Mammary epithelial cell (primary cell): ENCODE data around the gene TAF7.

Experiments
- CTCF ChIP-seq, 2 donors: IDR thresholded peaks in 1 of 2; conservative IDR thresholded peaks in 1 of 2; 2 replicates each; pipeline ENCODE4 v1.5.1; 2011 to 2012; ENCODE audit warnings: inconsistent platforms in 2 of 2, low read length in 2 of 2, mild to moderate bottlenecking in 2 of 2, control low read depth in 1 of 2, low read depth in 1 of 2; ENCODE audit not compliant: insufficient read depth in 1 of 2; ENCODE audit errors: extremely low read depth in 1 of 2
- EZH2 ChIP-seq: IDR thresholded peaks from 2 replicates; pipeline ENCODE4 v1.6.1; 2012; ENCODE audit warnings: low read length, inconsistent platforms, borderline replicate concordance

- TF ChIP-seq CTCF (conservative IDR thresholded peaks at IDR 0.05 in 1 of 2, IDR thresholded peaks at IDR 0.05 in 1 of 2; ENCODE audit: extremely low read depth in 1 of 2, insufficient read depth in 1 of 2, low read depth in 1 of 2, low read length in 2 of 2) (peak; percentile 31 to 42), EZH2 (no peak)
Measured at GRCh38 chr5:141359790-141360426, 39.3 kb upstream of the TAF7 start, which contains the start of gene PCDHGB2.
